ENCODE results near the gene VHLL. TPM values are rescaled to one million over a fixed set of nuclear protein-coding genes. Genes with fewer than 3 reads are reported as not detected.

The VHLL gene
- total RNA-seq, 1 experiment from 2014 or later = 1.1 TPM

- H3K9ac ChIP-seq (ENCODE audit: low read length) = no peak overlapping the region
- intact Hi-C loops (cut with micrococcal nuclease) = no loop called here
- peaks cover 20% of the 10 kb centered on the region for H3K4me1 ChIP-seq (ENCODE audit: insufficient read depth, low read length)
- H3K4me3 ChIP-seq (ENCODE audit: low read length) = no peak overlapping the region
- DNase-seq = no peak
- no peaks in the 10 kb centered on the region for H3K9me2 ChIP-seq (replicated peaks; ENCODE audit: low read length)
- no peaks in the 10 kb centered on the region for H3K9me3 ChIP-seq (ENCODE audit: low read length)
- ChIA-PET POLR2A (ENCODE audit: unreplicated experiment) (no interaction called here), CTCF (no interaction called here)
- peaks cover 3% of the 10 kb centered on the region; the same call in 1 of the 2 replicates for H3K79me2 ChIP-seq (ENCODE audit: low read length)
- no peak overlapping the region for H2AFZ ChIP-seq (ENCODE audit: low read length)
- no TSS peak for BruUV-seq (replicated peaks)
- peaks cover 66% of the 10 kb centered on the region for H3K36me3 ChIP-seq (ENCODE audit: low read depth, low read length)
- H3K27ac ChIP-seq (ENCODE audit: low read length) = no peak overlapping the region
- H3F3A ChIP-seq (ENCODE audit: low read length, unreplicated experiment) = peaks cover 9% of the 10 kb centered on the region
- 0 out of 2 replicates have a peak, but pooled peaks cover 4% of the 10 kb centered on the region for H4K20me1 ChIP-seq (ENCODE audit: low read length)
- no peak overlapping the region for H3K4me2 ChIP-seq (ENCODE audit: low read length)
- no peaks in the 10 kb centered on the region for H3K27me3 ChIP-seq (ENCODE audit: low read length)
- TF ChIP-seq EZH2phosphoT487 (IDR thresholded peaks at IDR 0.05; ENCODE audit: borderline replicate concordance, low read length) (no peak), CTCF (conservative IDR thresholded peaks at IDR 0.05; ENCODE audit: low read depth, low read length) (no peak), EZH2 (IDR thresholded peaks at IDR 0.05; ENCODE audit: low read length, unreplicated experiment) (no peak)
- ATAC-seq = no peak
Observed at GRCh38 chr1:156258859-156259258, 40.2 kb downstream of the VHLL start.

GRCh38 chr1:156257711-156258110 is 41.4 kb downstream of the VHLL start:
- Histone ChIP-seq H3K4me1 (ENCODE audit: insufficient read depth, low read length) (peaks cover 9% of the 10 kb centered on the region), H3K36me3 (ENCODE audit: low read depth, low read length) (peaks cover 74% of the 10 kb centered on the region), H3K9ac (ENCODE audit: low read length) (no peak overlapping the region), H3K27ac (ENCODE audit: low read length) (no peak overlapping the region), H3F3A (ENCODE audit: low read length, unreplicated experiment) (peaks cover 2% of the 10 kb centered on the region), H3K4me3 (ENCODE audit: low read length) (no peak overlapping the region), H2AFZ (ENCODE audit: low read length) (no peak overlapping the region), H3K9me3 (ENCODE audit: low read length) (no peaks in the 10 kb centered on the region), H3K27me3 (ENCODE audit: low read length) (no peaks in the 10 kb centered on the region), H3K9me2 (replicated peaks; ENCODE audit: low read length) (no peaks in the 10 kb centered on the region), H3K79me2 (ENCODE audit: low read length) (peaks cover 3% of the 10 kb centered on the region; the same call in 1 of the 2 replicates), H3K4me2 (ENCODE audit: low read length) (no peak overlapping the region), H4K20me1 (ENCODE audit: low read length) (0 out of 2 replicates have a peak, but pooled peaks cover under 1% of the 10 kb centered on the region)
- BruUV-seq (replicated peaks) = no TSS peak
- DNase-seq (no peak), ATAC-seq (no peak)
- intact Hi-C loops (cut with micrococcal nuclease) = no loop called here
- ChIA-PET POLR2A (ENCODE audit: unreplicated experiment) (no interaction called here), CTCF (no interaction called here)
- TF ChIP-seq EZH2phosphoT487 (IDR thresholded peaks at IDR 0.05; ENCODE audit: borderline replicate concordance, low read length) = no peak
- no peak for TF ChIP-seq CTCF (conservative IDR thresholded peaks at IDR 0.05; ENCODE audit: low read depth, low read length)
- TF ChIP-seq EZH2 (IDR thresholded peaks at IDR 0.05; ENCODE audit: low read length, unreplicated experiment) = no peak

DNA sequence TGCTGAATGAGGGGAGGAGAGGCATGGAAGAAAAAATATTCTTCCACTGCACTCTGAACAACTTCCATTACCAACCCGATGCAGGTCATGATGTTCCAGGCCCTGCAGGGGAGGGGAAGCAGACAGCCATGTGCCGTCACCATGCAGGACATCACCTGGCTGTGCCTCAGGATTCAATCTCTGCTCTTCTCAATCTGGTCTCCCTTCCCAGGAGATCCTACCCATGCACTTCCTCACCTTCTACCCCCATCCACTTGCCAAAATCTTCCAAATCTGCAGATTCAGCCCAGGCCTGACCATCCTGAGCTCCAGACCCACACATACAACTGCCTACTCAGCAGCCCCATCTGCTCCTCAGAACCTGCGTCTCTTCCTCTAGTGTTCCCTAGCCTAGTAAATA is 45.5 kb downstream of the VHLL start:
- Histone ChIP-seq H3F3A (ENCODE audit: low read length, unreplicated experiment) (peaks cover 3% of the 10 kb centered on the region), H4K20me1 (ENCODE audit: low read length) (no peaks in the 10 kb centered on the region), H3K27ac (ENCODE audit: low read length) (no peak overlapping the region), H3K4me3 (ENCODE audit: low read length) (no peak overlapping the region), H3K9ac (ENCODE audit: low read length) (no peak overlapping the region), H3K9me3 (ENCODE audit: low read length) (no peaks in the 10 kb centered on the region), H3K4me1 (ENCODE audit: insufficient read depth, low read length) (no peaks in the 10 kb centered on the region), H3K9me2 (replicated peaks; ENCODE audit: low read length) (no peaks in the 10 kb centered on the region), H3K79me2 (ENCODE audit: low read length) (no peaks in the 10 kb centered on the region), H3K4me2 (ENCODE audit: low read length) (no peak overlapping the region), H3K36me3 (ENCODE audit: low read depth, low read length) (peaks cover 78% of the 10 kb centered on the region), H2AFZ (ENCODE audit: low read length) (no peak overlapping the region), H3K27me3 (ENCODE audit: low read length) (no peaks in the 10 kb centered on the region)
- no peak for TF ChIP-seq EZH2phosphoT487 (IDR thresholded peaks at IDR 0.05; ENCODE audit: borderline replicate concordance, low read length)
- no peak for TF ChIP-seq EZH2 (IDR thresholded peaks at IDR 0.05; ENCODE audit: low read length, unreplicated experiment)
- TF ChIP-seq CTCF (conservative IDR thresholded peaks at IDR 0.05; ENCODE audit: low read depth, low read length) = no peak
- ATAC-seq (no peak), DNase-seq (no peak)
- intact Hi-C loops (cut with micrococcal nuclease) = no loop called here
- POLR2A ChIA-PET (ENCODE audit: unreplicated experiment) = no interaction called here
- CTCF ChIA-PET = no interaction called here
- BruUV-seq (replicated peaks) = no TSS peak
